Forelimb muscle (tissue), 1 donor: ENCODE data around the gene ADCY6. TPM values are rescaled to one million over a fixed set of nuclear protein-coding genes. Genes with fewer than 3 reads are reported as not detected.
"Not testable (repeated sequence)": the region's sequence is repeated elsewhere in the genome, so short reads cannot be mapped to it uniquely, and the experiment has no call there.

Experiments used
- DNase-seq: peaks from one replicate; pipeline ENCODE4 v3.0.0-alpha.2; 2013; ENCODE audit warnings: low read depth
- polyA plus RNA-seq: library from polyadenylated mRNA; unstranded; fragments of 120-200 nt; gene quantifications from one replicate; pipeline ENCODE4 v1.2.1, GENCODE V29; 2013; ENCODE audit not compliant: insufficient read length

ADCY6 gene
- polyA plus RNA-seq, 1 donor: 35.9 TPM

GRCh38 chr12:48750769-48751356 is 38.0 kb downstream of the ADCY6 start:
- no peak for DNase-seq

GRCh38 chr12:48750215-48750614 is 38.7 kb downstream of the ADCY6 start:
- DNase-seq: no peak

GRCh38 chr12:48744251-48745008 is 44.5 kb downstream of the ADCY6 start:
- DNase-seq: no peak

- DNase-seq: no peak
Observed at GRCh38 chr12:48739618-48740269, 49.1 kb downstream of the ADCY6 start.

GRCh38 chr12:48736456-48736855 is 52.4 kb downstream of the ADCY6 start:
- no peak for DNase-seq

GRCh38 chr12:48728807-48729206 is 60.1 kb downstream of the ADCY6 start:
- DNase-seq: no peak

- not testable (repeated sequence) for DNase-seq
Observed at GRCh38 chr12:48720737-48721136, 68.2 kb downstream of the ADCY6 start.

- DNase-seq: not testable (repeated sequence)
Observed at GRCh38 chr12:48720171-48720570, 68.7 kb downstream of the ADCY6 start.

- not testable (repeated sequence) for DNase-seq
Observed at GRCh38 chr12:48719002-48719401, 69.9 kb downstream of the ADCY6 start.

- no peak for DNase-seq
Observed at GRCh38 chr12:48717252-48717695, 71.6 kb downstream of the ADCY6 start.

- DNase-seq: peak; percentile 100
Observed at GRCh38 chr12:48716493-48717251, 72.2 kb downstream of the ADCY6 start, which contains the start of gene CCNT1. Gene CCNT1 (minus strand): TSS chr12:48716707. CDS start chr12:48716675, 32 bp downstream.

Other genes starting within 250 kb of the ADCY6 start
- not detected for gene LALBA, start 219.0 kb downstream of the ADCY6 start, polyA plus RNA-seq
- 32.6 TPM for gene KANSL2, start 106.9 kb downstream of the ADCY6 start, polyA plus RNA-seq
- 18.4 TPM for gene CCNT1, start 72.4 kb downstream of the ADCY6 start, polyA plus RNA-seq
- gene CACNB3, start 29.4 kb upstream of the ADCY6 start, polyA plus RNA-seq: 13.8 TPM
- gene DDX23, start 63.1 kb upstream of the ADCY6 start, polyA plus RNA-seq: 67.3 TPM
- gene RND1, start 76.8 kb upstream of the ADCY6 start, polyA plus RNA-seq: 0.38 TPM
- 19.7 TPM for gene FKBP11, start 136.4 kb upstream of the ADCY6 start, polyA plus RNA-seq
- 42.5 TPM for gene ARF3, start 168.4 kb upstream of the ADCY6 start, polyA plus RNA-seq
- 0.77 TPM for gene WNT10B, start 182.6 kb upstream of the ADCY6 start, polyA plus RNA-seq
- gene WNT1, start 189.2 kb upstream of the ADCY6 start, polyA plus RNA-seq: not detected
- gene DDN, start 210.3 kb upstream of the ADCY6 start, polyA plus RNA-seq: 33.6 TPM
- gene PRKAG1, start 229.7 kb upstream of the ADCY6 start, polyA plus RNA-seq: 60.2 TPM